Measurements from ENCODE around the gene ARHGAP10. TPM values are rescaled to one million over a fixed set of nuclear protein-coding genes. Genes with fewer than 3 reads are reported as not detected.

ARHGAP10 gene
- total RNA-seq, 1 donor from 2014 or later: 15.5 TPM

GRCh38 chr4:147960971-147961370 is 229.1 kb downstream of the ARHGAP10 start:
- H3K4me3 ChIP-seq (ENCODE audit: low read depth, low read length): no peak overlapping the region
- no peaks in the 10 kb centered on the region for H3K27me3 ChIP-seq (ENCODE audit: control insufficient read depth, insufficient read depth, low read length)
- no peaks in the 10 kb centered on the region for H3K36me3 ChIP-seq (ENCODE audit: control insufficient read depth, insufficient read depth, low read length)
- no peak for DNase-seq (ENCODE audit: low read depth)
- TF ChIP-seq, protein P1, sequence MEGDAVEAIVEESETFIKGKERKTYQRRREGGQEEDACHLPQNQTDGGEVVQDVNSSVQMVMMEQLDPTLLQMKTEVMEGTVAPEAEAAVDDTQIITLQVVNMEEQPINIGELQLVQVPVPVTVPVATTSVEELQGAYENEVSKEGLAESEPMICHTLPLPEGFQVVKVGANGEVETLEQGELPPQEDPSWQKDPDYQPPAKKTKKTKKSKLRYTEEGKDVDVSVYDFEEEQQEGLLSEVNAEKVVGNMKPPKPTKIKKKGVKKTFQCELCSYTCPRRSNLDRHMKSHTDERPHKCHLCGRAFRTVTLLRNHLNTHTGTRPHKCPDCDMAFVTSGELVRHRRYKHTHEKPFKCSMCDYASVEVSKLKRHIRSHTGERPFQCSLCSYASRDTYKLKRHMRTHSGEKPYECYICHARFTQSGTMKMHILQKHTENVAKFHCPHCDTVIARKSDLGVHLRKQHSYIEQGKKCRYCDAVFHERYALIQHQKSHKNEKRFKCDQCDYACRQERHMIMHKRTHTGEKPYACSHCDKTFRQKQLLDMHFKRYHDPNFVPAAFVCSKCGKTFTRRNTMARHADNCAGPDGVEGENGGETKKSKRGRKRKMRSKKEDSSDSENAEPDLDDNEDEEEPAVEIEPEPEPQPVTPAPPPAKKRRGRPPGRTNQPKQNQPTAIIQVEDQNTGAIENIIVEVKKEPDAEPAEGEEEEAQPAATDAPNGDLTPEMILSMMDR (IDR thresholded peaks at IDR 0.05; ENCODE audit: insufficient read depth, low read length, poor library complexity, severe bottlenecking): no peak

DNA sequence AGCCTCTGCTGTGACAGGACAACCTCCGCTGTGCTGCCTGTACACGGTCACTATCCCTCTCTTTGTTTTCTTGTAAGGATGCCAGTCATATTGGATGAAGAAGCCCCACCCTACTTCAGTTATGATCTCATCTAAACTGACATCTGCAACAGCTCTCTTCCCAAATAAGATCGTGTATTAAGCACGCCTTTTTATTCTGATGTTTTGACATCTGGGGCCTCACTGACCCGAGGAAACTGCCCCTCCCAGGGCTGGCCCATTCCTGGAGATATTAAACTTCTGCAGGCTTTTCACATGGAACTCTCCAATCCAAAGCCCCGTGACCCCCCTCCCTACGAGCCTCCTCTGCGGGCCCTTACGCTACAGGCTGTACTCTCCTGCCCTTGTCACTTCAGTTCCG is 232.0 kb downstream of the ARHGAP10 start:
- Histone ChIP-seq H3K4me3 (ENCODE audit: low read depth, low read length) (no peak overlapping the region), H3K27me3 (ENCODE audit: control insufficient read depth, insufficient read depth, low read length) (no peaks in the 10 kb centered on the region), H3K36me3 (ENCODE audit: control insufficient read depth, insufficient read depth, low read length) (no peaks in the 10 kb centered on the region)
- TF ChIP-seq, protein P1 (IDR thresholded peaks at IDR 0.05; ENCODE audit: insufficient read depth, low read length, poor library complexity, severe bottlenecking): no peak
- DNase-seq (ENCODE audit: low read depth): no peak

- DNase-seq (ENCODE audit: low read depth): no peak
Observed at GRCh38 chr4:147964266-147964880, 232.5 kb downstream of the ARHGAP10 start.

DNA sequence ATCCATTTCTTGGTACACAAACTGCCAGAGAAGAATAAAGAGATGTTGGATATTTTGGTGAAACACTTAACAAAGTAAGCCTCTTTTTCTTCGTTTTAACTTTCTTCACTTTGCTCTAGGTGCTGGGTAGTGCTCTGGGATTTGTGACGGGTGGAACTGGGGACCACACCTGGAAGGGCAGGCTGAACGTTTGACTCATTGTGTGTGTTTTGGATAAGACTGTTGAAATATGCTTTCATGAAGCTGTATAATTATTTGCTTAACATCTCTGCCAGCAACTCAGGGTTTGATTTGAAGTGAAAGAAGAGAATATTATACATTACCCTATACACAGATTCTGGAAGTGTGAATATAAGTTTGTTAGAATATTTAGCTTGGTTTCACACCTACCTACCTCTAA is 233.2 kb downstream of the ARHGAP10 start:
- H3K27me3 ChIP-seq (ENCODE audit: control insufficient read depth, insufficient read depth, low read length): no peaks in the 10 kb centered on the region
- H3K4me3 ChIP-seq (ENCODE audit: low read depth, low read length): no peak overlapping the region
- TF ChIP-seq, protein P1 (IDR thresholded peaks at IDR 0.05; ENCODE audit: insufficient read depth, low read length, poor library complexity, severe bottlenecking): no peak
- no peaks in the 10 kb centered on the region for H3K36me3 ChIP-seq (ENCODE audit: control insufficient read depth, insufficient read depth, low read length)
- no peak for DNase-seq (ENCODE audit: low read depth)

More at GRCh38 chr4:147964266-147964880, 232.5 kb downstream of the ARHGAP10 start:
- no peak overlapping the region for H3K4me3 ChIP-seq (ENCODE audit: low read depth, low read length)
- no peaks in the 10 kb centered on the region for H3K27me3 ChIP-seq (ENCODE audit: control insufficient read depth, insufficient read depth, low read length)
- H3K36me3 ChIP-seq (ENCODE audit: control insufficient read depth, insufficient read depth, low read length): no peaks in the 10 kb centered on the region
- TF ChIP-seq, protein P1 (IDR thresholded peaks at IDR 0.05; ENCODE audit: insufficient read depth, low read length, poor library complexity, severe bottlenecking): no peak

DNA sequence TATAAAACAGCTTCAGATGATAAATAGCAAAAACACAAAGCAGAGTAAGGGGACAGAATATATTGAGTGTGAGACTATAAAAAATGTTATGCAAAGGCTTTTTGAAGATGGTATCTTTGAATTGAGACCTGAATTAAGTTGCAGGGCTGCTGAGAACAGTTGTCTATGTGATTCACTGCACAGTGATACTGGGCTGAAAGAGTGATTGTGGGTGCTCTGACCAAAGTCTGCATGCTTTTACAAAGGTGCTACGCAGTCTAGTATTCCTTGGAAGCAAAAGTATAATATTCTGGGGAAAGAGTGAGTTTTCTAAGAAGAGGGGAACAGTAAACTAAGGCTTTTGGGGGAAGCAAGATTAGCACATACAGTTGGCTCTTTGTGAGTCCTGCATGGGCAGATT is 234.0 kb downstream of the ARHGAP10 start:
- no peak for DNase-seq (ENCODE audit: low read depth)
- TF ChIP-seq, protein P1 (IDR thresholded peaks at IDR 0.05; ENCODE audit: insufficient read depth, low read length, poor library complexity, severe bottlenecking): no peak
- Histone ChIP-seq H3K36me3 (ENCODE audit: control insufficient read depth, insufficient read depth, low read length) (no peaks in the 10 kb centered on the region), H3K27me3 (ENCODE audit: control insufficient read depth, insufficient read depth, low read length) (no peaks in the 10 kb centered on the region), H3K4me3 (ENCODE audit: low read depth, low read length) (no peak overlapping the region)

GRCh38 chr4:147968641-147969040 is 236.8 kb downstream of the ARHGAP10 start:
- DNase-seq (ENCODE audit: low read depth): no peak
- Histone ChIP-seq H3K4me3 (ENCODE audit: low read depth, low read length) (no peak overlapping the region), H3K36me3 (ENCODE audit: control insufficient read depth, insufficient read depth, low read length) (no peaks in the 10 kb centered on the region), H3K27me3 (ENCODE audit: control insufficient read depth, insufficient read depth, low read length) (no peaks in the 10 kb centered on the region)
- TF ChIP-seq, protein P1 (IDR thresholded peaks at IDR 0.05; ENCODE audit: insufficient read depth, low read length, poor library complexity, severe bottlenecking): no peak

Data from kidney epithelial cell (primary cell).